Cardiac fibroblast (primary cell): ENCODE results near the gene KRT7.

Source experiments
- DNase-seq, 2 donors: peaks; one replicate each; pipeline versions ENCODE4 v3.0.0 to v3.0.0-alpha.2; 2010; ENCODE audit warnings: low read depth in 2 of 2
- H3K4me3 ChIP-seq, 2 donors: replicated peaks in 1 of 2; 1 replicate in 1 of 2; 2 replicates in 1 of 2; pipeline ENCODE4 v1.5.1; 2011; ENCODE audit warnings: low read depth in 2 of 2, low read length in 2 of 2, mild to moderate bottlenecking in 2 of 2, moderate library complexity in 1 of 2
- CTCF ChIP-seq: IDR thresholded peaks from one replicate; pipeline ENCODE4 v1.5.1; 2011; ENCODE audit warnings: low read depth, mild to moderate bottlenecking, low read length, inconsistent platforms

The KRT7 gene

GRCh38 chr12:52212701-52213563 is 20.1 kb upstream of the KRT7 start:
- TF ChIP-seq CTCF, result no peak
- H3K4me3 ChIP-seq, result no peak overlapping the region
- DNase-seq, result no peak

GRCh38 chr12:52213564-52214420 is 19.3 kb upstream of the KRT7 start:
- peak; percentile 79 to 87 for DNase-seq
- H3K4me3 ChIP-seq, result no peak overlapping the region
- TF ChIP-seq CTCF, result peak; percentile 99

- DNase-seq, result no peak
- no peak overlapping the region for H3K4me3 ChIP-seq
- no peak for TF ChIP-seq CTCF
Observed at GRCh38 chr12:52214421-52214802, 18.6 kb upstream of the KRT7 start.

- no peak overlapping the region for H3K4me3 ChIP-seq
- TF ChIP-seq CTCF, result no peak
- peak in 1 of 2 donors; percentile 70 for DNase-seq
Observed at GRCh38 chr12:52215587-52216031, 17.4 kb upstream of the KRT7 start.

- DNase-seq, result peak in 1 of 2 donors; percentile 17
- TF ChIP-seq CTCF, result no peak
- no peak overlapping the region for H3K4me3 ChIP-seq
Observed at GRCh38 chr12:52216100-52216499, 16.9 kb upstream of the KRT7 start.

- DNase-seq, result no peak
- H3K4me3 ChIP-seq, result no peak overlapping the region
- no peak for TF ChIP-seq CTCF
Observed at GRCh38 chr12:52216807-52217206, 16.2 kb upstream of the KRT7 start.
